Measurements from ENCODE around the gene CLASRP.

The CLASRP gene

DNA sequence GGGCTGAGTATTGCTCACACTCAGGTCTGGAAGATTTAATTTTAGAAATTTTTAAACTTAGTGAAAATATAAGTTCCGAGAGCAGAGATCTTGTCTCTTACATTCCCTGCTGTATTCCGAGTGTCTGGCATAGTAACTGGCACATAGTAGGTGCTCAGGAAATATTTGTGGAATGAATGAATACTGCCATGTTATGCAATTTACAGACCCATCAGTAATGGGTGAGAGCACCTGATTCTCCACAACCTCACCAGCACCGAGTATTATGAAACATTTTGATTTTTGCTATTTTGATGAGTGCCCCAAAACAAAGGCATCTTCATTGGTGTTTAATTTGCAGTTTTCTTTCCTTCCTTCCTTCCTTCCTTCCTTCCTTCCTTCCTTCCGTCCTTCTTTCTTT lies 15.8 kb upstream of the CLASRP start:
- DNase-seq, result no peak

DNA sequence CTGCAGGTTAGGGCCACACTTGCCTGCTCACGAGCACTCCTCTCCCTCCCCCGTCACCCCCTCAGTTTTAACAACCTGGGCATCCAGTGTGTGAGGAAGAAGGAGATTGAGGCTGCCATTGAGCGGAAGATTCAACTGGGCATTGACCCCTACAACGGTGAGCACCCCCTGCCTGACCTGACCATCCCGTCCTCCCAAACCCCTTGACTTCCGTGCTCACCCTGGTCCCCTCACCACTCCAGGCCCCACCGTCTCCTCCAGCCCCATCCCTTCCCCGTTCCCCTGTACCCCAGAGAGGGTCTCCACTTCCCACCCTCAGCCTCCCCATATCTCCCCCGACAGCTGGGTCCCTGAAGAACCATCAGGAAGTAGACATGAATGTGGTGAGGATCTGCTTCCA lies 13.6 kb upstream of the CLASRP start:
- no peak for DNase-seq

DNA sequence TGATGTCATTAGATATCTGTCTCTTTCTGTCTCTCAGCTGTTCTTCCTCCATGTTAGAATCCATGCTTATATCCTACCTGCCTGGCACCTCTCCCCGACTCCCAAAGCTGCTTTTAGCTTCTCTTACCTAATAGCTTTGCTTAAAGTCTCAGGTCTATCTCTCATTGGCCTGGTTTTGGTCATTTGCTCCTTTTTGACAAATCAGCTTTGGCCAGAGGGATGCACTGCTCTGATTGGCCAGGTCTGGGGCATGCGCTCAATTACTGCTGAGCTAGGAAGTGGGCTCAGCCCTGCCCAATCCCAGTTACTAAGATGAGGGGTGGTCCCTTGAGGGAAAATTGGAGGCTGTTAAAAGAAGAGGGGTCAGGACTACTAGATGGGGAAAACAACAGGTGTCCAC lies 11.5 kb upstream of the CLASRP start:
- DNase-seq, result no peak

DNA sequence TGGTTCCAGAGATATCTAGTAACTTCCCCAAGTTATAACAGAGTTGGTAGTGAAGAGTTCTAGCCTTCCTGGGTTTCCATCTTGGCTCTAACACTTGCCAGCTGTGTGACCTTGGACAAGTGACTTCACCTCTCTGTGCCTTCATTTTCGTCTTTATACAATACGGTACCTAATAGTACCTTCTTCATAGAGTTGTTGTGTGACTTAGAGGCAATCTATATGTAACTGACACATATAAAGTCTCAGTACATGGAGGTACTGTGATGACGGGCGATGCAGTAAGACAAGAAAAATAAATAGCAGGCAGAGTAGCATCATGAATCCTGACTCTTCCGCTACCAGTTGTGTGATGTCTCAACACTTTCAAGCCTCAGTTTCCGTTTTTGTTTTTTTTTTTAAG lies 8.0 kb upstream of the CLASRP start:
- DNase-seq, result no peak

DNA sequence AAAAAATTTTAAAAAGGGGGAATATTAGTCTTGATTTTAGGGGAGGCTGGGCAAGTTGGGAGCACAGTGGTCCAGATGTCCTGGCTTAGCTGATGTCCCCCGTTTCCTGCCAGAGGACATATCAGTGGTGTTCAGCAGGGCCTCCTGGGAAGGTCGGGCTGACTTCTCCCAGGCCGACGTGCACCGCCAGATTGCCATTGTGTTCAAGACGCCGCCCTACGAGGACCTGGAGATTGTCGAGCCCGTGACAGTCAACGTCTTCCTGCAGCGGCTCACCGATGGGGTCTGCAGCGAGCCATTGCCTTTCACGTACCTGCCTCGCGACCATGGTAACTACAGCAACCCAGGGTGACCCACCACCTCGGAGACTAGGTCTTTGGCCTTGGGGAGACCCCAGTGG lies 6.4 kb upstream of the CLASRP start:
- no peak for DNase-seq

DNA sequence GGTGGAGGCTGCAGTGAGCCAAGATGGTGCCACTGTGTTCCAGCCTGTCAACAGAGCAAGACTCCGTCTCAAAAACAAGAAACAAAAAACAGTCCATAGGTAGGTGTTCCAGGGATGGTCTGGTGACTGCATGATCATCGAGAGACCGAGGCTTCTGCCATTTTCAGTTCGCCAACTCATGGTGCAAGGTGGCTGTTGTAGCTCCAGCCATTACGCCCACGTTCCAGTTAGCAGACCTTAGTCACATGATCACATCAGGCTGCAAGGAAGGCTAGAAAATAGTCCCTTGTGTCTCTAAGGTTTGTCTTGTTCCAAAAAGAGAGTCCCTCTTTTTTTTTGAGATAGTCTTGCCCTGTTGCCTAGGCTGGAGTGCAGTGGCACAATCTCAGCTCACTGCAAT lies 3.1 kb upstream of the CLASRP start:
- DNase-seq, result no peak

DNA sequence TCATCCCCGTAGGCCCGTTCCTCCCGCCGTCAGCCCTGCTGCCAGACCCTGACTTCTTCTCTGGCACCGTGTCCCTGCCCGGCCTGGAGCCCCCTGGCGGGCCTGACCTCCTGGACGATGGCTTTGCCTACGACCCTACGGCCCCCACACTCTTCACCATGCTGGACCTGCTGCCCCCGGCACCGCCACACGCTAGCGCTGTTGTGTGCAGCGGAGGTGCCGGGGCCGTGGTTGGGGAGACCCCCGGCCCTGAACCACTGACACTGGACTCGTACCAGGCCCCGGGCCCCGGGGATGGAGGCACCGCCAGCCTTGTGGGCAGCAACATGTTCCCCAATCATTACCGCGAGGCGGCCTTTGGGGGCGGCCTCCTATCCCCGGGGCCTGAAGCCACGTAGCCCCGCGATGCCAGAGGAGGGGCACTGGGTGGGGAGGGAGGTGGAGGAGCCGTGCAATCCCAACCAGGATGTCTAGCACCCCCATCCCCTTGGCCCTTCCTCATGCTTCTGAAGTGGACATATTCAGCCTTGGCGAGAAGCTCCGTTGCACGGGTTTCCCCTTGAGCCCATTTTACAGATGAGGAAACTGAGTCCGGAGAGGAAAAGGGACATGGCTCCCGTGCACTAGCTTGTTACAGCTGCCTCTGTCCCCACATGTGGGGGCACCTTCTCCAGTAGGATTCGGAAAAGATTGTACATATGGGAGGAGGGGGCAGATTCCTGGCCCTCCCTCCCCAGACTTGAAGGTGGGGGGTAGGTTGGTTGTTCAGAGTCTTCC lies 1.3 kb upstream of the CLASRP start:
- DNase-seq, result no peak

DNA sequence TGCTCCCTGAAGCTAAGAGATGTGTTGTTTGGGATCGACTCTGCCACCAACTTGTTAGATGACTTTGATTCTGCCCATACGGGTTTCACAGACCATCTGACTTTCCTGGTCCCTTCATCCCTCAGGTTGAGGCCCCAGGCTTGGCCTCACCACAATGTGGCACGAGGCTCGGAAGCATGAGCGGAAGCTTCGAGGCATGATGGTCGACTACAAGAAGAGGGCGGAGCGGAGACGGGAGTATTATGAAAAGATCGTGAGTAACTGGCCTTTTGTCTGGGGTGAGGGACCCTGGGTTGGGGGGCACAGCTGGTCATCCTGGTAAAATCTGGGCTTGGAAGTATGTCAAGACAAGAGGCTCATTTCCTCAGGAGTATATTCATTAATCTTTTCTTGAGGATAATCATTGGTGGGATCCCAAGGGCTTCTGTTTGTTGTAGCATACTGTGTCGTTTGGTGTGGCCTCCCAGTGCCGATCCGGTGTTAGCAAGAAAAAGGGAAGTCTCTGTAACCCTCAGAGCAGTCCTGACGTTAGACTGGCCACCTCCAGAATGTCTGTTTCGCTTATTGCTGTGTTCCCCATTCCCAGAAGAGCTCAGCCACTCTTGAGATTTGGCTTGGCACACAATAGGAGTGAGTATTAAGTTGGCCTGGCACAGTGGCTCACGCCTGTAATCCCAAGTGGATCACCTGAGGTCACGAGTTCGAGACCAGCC lies 1.4 kb downstream of the CLASRP start:
- no peak for DNase-seq

DNA sequence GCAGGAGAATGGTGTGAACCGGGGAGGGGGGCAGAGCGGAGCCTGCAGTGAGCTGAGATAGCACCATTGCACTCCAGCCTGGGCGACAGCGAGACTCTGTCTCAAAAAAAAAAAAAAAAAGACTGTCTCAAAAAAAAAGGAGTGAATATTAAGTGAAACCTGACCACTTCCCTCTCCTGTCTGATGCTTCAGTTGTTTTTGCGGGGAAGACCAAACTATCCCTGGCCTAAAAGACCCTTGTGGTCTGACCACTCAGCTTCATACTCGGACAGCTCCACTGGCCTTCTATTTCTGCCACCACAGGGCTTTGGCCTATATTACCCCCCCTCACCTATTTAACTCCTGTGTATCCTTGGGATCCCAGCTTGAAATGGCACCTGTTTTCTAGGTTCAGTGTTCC lies 2.3 kb downstream of the CLASRP start:
- no peak for DNase-seq

DNA sequence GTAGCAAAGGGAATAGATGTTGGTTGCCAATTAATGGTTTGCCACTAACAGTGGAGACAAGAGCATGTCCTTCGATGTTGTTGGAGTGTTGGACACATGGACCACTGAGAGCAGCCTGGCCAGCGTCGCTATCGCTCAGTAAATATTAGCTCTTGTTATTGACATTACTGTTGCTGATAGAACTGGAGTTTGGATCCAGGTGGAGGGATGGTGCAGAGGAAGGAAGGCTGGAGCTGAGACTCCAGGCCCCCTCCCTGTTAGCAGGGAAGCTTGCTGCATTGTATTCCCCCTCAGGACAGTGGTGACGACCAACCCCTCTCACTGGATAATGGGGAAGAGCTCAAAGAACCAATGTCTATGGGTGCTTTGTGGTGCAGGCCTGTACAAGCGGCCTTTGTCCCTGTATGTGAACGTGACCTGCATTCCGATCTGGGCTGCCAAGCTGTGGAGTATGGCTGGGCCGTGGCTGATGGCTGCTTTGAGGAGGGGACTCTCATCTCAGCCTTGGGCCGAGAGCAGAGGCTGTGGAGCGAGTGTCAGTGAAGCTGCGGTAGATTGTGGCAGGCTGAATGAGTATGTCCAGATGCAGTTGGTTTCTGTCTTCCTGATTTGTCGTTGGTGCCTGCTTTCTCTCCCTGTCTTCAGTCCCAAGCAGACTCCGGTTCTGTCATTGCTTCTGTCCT lies 7.0 kb downstream of the CLASRP start:
- DNase-seq, result no peak

DNA sequence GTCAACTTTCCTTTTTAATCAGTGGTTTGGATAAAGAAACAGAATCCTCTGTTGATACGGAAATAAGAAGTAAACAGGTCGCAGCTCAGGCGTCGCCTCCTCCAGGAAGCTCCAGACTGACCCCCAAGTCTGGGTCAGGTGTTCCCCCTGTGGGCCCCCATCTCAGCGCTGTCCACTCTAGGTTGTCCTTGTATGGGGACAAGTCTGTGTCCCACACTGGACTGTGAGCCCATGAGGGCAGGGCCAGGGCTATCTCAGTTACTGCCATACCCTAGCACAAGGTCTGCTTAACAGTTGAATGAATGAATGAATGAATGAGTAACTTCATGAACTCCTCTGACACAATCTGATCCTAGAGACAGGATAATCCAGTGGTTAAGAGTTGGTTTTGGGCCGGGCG lies 7.5 kb downstream of the CLASRP start:
- DNase-seq, result no peak

DNA sequence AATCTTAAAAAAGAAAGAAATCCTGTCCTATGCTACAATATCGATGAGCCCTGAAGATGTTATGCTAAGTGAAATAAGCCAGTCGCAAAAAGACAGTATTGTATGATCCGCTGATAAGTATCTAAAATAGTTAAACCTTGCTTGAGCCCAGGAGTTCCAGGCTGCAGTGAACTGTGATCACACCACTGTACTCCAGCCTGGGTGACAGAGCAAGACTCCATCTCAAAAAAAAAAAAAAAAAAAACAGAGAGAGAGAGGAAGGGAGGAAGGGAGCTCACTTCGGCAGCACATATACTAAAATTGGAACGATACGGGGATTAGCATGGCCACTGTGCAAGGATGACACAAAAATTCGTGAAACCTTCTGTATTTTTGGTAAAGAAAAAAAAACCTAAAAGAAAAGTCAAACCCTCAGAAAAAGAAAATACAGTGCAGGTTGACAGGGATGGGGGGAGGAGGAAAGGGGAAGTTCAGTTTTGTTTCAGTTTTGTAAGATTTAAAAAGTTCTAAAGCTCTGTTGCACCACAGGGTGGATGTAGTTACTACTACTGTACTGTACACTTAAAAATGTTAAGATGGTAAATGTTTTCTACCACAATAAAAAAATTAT lies 8.4 kb downstream of the CLASRP start:
- DNase-seq, result no peak

DNA sequence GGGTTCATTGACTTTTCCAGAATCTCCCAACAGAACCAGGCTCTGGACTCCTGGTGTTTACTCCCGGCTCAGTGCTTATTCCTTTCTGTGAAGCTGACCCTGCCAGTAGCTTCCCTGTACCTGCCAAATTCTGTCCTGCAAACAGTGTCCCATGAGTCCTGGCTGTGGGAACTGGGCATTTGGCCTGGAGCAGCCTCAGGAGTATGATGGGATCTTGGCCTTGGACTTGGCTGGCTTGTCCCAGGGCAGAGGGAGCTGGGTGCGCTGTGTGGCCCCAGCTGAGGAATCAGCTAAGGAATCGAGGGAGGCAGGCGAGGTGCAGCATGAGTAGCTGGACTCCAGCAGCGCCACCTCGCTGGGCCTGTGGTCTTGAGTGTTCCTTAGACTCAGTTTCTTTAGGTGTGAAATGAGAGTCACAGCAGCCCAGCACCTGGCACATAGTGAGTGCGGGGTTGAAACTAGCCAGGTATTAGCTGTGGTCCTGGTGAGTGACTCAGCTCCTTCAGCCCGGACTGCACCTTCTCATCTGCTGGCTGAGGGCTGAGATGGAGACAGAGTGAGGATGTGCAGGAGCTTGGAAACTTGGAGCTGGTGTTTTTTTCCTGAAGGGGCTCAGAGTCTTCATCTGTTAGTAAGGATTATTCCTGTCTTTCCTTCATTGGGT lies 10.4 kb downstream of the CLASRP start:
- DNase-seq, result no peak

DNA sequence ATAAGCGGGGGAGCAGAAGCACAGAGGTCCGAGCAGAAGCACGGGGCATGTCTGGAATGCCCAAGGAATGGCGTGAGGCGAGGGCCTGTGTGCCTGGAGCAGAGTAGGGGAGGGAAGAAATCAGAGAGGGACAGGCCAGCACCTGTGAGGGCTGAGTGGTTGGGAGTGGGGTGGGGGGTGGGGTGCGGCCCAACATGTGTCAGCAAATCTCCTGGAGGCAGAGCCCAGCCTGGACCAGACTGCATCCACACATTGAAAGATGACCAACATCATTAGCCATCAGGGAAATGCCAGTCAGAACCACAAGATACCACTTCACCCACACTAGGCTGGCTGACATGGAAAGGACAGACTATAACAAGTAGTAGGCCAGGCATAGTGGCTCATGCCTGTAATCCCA lies 11.2 kb downstream of the CLASRP start:
- no peak for DNase-seq

DNA sequence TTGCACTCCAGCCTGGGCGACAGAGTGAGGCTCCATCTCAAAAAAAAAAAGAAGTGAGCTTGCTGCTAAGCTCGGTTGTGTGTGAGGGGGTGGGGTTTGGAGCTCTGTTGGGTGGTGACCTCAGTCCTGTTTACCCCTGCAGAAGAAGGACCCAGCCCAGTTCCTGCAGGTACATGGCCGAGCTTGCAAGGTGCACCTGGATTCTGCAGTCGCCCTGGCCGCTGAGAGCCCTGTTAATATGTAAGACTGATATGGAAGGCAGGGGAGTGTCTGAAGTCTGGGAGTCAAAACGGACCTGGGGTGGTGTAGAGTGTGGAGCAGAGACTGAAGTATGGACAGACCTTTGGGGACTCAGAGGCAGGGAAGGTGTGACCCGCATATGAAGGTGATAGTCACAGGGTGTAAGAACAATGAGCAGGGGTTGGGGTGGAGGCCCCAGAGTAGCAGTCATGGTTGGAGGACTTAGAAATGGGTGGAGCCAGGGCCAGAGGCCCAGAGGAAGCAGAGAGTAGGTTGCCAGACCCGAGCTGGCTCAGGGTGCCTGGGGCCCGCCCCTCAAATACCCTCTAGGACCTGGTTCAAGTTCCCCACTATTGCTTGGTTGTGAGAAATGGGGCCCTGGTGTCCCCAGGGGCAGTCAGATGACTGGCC lies 13.2 kb downstream of the CLASRP start:
- DNase-seq, result no peak

DNA sequence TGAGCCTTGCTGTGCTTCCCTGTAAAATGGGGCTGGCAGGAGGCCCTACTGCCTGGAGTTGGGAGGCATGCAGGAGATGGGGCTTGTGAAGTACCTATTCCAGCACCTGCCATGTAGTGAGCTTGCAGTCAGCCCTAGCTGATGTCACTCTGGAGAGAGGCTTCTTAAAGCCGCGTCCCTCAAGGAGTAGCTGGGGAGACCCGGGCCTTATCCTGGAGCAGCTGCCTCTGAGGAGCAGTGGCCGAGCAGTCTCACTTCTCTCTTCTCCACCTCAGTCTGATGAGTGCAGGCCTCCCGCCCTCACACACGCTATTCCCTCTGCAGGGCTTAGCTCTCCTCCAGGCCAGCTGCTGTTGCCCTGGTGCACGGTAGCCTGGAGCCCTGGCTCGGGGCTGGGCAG lies 18.0 kb downstream of the CLASRP start:
- DNase-seq, result no peak

DNA sequence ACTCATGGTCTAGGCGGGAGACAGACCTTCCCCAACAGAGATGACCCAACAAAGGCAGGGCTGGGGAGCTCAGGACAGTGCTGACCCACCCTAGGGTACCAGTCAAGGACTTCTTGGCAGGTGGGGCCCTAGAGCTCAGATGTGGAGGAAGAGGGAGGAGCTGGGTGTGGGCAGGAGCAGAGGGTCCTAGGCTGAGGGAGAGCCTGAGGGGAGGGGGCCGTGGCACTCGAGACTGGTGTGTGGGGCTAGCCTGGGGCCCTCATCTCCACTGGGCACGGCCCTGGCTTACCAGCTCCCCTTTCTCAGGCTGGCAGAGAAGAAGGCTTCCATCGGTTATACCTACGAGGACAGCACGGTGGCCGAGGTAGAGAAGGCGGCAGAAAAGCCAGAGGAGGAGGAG lies 18.6 kb downstream of the CLASRP start:
- no peak for DNase-seq

DNA sequence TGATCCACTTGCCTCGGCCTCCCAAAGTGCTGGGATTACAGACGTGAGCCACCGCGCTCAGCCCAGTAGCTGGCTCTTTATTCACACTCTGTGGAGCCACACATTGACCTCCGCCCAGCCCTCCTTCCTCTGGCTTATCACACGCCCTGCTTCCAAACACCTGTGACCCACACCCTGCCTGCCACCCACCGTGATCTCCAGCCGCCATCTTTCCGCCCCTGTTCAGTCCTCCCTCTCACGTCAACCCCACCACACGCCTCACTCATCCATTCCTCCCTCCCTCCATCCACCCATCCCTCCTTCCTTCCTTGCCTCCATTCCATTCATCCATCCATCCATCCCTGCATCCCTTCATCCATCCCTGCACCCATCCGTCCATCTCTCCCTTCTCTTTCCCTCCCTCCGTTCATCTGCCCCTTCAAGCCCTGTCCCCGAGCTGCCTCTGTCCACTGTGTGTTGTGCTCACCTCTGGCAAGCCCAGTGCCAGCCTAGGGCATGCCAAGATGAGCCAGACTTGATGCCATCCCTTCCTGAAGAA lies 19.8 kb downstream of the CLASRP start:
- DNase-seq, result no peak

DNA sequence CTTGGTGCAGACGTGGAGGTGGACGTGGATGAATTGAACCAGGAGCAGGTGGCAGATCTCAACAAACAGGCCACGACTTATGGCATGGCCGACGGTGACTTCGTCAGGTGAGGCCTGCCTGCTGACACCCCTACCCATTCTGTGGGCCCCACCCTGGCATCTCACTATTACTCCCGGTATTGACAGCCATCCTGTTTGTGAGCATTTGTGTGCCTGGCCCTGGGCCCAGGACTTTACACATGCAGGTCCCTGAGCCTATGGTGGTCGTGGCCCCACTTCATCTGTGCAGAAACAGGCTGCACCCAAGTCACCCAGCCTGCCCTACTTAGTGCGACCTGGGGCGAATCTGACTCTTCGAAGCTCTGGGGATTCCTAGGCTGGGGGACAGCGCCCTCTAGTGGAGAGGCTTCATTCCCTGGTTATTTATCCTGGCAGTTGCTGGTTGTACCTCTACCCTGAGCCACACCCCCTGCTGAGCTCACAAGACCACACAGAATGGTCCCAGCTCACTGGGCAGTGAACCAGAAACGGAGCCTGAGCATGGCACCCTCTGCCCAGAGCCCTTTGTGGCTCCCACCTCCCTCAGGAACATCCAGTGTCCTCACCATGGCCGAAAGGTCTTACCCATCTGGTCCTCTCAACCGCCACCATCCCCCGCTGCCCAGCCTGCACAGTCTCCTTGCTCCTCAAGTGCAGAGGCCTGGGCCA lies 20.6 kb downstream of the CLASRP start:
- DNase-seq, result peak; percentile 59

DNA sequence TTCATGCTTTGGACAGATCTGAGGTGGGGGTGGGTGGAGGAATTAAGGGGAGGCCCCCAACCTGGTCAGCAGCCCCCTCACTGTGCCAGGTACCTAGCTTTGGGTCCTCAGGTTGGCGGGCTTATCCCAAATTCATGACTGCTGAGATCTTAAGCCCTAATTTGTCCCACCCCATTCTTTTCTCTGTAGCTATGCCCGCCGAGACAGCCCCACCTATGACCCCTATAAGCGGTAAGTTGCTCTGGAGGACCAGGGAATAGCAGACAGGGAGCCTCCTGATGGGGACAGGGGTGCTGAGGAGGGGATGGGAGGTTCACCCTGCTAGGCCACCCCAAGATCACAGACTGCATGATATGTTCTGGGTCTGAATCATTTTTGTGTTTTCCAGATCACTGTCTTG lies 23.1 kb downstream of the CLASRP start:
- DNase-seq, result no peak

All from fibroblast of upper back skin (primary cell).